ENCODE measurements around the gene TMPRSS6.

The TMPRSS6 gene

DNA sequence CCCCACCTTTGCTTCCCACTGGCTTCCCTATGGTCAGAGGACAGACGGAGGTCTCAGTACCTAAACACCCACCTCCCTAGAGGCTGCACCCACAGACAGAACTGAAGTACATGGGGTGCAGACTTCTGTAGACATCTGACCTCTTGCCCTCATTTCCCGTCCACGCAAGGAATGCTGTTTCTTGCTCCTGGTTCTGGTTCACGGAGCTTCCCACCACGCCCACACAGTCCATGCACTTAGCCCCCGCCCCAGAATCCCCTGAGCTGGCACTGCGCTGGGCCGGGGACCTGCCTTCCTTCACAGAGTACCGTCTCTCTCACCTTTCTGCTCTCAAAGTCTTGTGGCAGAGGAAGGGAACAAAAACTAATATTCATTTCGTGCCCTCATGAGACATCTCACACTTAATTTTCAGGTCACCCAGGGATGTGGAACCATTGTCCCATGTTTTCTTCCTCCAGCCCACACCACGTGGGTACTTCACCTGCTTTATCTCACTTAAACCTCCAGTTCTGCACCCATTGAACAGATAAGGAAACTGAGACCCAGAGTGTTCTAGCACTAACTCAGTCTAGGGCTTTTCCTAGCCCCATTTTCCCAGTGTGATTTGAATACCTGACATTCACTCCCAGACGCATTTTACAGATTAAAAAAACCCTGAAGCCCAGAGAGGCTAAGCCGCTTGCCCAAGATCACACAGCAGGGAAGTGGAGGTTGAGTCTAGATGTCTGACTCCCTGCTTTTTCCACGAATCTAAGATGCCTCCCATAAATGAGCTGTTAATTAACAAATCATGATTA lies 5.7 kb downstream of the TMPRSS6 start:
- TF ChIP-seq, protein P1, sequence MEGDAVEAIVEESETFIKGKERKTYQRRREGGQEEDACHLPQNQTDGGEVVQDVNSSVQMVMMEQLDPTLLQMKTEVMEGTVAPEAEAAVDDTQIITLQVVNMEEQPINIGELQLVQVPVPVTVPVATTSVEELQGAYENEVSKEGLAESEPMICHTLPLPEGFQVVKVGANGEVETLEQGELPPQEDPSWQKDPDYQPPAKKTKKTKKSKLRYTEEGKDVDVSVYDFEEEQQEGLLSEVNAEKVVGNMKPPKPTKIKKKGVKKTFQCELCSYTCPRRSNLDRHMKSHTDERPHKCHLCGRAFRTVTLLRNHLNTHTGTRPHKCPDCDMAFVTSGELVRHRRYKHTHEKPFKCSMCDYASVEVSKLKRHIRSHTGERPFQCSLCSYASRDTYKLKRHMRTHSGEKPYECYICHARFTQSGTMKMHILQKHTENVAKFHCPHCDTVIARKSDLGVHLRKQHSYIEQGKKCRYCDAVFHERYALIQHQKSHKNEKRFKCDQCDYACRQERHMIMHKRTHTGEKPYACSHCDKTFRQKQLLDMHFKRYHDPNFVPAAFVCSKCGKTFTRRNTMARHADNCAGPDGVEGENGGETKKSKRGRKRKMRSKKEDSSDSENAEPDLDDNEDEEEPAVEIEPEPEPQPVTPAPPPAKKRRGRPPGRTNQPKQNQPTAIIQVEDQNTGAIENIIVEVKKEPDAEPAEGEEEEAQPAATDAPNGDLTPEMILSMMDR (IDR thresholded peaks at IDR 0.05), result no peak
- Histone ChIP-seq H3K4me3 (ENCODE audit: low read depth in 1 of 2, low read length in 1 of 2) (no peak overlapping the region), H3K36me3 (no peaks in the 10 kb centered on the region), H3K27me3 (peaks cover 34% of the 10 kb centered on the region), H3K27ac (no peak overlapping the region), H3K4me1 (ENCODE audit: control insufficient read depth in 1 of 2, insufficient read depth in 1 of 2, low read depth in 1 of 2, low read length in 1 of 2) (no peaks in the 10 kb centered on the region), H3K9me3 (no peaks in the 10 kb centered on the region)

DNA sequence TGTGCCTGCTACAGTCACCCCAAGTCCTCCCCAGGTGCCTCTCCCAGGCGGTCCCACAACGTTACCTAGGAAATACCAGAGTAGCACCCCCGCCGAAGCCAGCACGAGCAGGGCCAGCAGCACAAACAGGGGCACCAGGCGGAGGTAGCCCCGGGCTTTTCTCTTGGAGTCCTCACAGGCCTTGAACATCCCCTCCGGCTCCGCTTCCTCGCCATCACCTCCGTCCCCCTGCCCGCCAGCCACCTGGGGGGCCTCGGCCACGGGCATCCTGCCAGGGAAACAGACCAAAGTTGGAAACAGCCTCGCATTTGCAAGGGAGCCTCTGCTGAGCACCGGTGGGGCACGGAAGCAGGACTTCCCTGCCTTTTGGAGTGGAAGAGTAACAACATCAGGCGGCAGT lies 6.4 kb downstream of the TMPRSS6 start:
- Histone ChIP-seq H3K27ac (no peak overlapping the region), H3K4me1 (ENCODE audit: control insufficient read depth in 1 of 2, insufficient read depth in 1 of 2, low read depth in 1 of 2, low read length in 1 of 2) (no peaks in the 10 kb centered on the region), H3K36me3 (no peaks in the 10 kb centered on the region), H3K9me3 (no peaks in the 10 kb centered on the region), H3K27me3 (peaks cover 41% of the 10 kb centered on the region), H3K4me3 (ENCODE audit: low read depth in 1 of 2, low read length in 1 of 2) (no peak overlapping the region)
- TF ChIP-seq, protein P1 (IDR thresholded peaks at IDR 0.05), result no peak

DNA sequence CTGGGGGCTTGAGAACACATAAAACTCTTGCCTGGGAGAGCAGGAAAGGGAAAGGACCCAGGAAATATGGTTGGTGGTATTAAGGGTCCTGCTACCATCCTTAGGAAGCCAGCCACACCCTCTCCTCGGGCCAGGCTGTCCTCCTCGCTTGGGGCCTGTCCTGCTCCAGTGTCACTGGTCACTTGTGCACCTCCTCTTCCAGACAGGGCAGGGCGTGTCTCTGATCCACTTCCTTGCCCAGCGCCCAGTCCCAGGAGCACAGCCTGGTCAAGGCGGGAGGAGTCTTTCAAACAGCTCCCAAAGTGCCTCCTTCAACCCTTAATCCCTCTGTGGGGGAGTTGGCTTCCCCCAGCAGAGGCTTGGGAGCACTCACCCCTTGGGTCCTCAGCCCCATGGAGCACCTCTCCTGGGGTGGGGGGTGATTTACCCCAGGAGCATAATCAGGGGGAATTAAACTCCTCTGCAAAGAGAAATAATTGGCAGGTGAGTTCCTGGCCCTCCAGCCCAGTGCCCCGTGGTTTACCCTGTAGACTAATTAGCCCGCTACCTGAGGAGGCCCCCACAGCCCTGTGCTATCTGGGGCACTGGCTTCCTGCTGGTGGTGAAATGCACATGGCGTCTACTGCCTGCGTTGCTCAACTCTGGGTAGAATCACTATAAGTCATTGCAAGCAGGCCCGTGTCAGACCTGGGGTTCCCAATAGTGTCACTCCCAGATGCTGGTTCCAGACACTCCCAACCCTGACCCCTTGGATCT lies 8.0 kb downstream of the TMPRSS6 start:
- peaks cover 55% of the 10 kb centered on the region for H3K27me3 ChIP-seq
- H3K9me3 ChIP-seq, result no peaks in the 10 kb centered on the region
- no peak overlapping the region for H3K4me3 ChIP-seq (ENCODE audit: low read depth in 1 of 2, low read length in 1 of 2)
- H3K36me3 ChIP-seq, result no peaks in the 10 kb centered on the region
- TF ChIP-seq, protein P1 (IDR thresholded peaks at IDR 0.05), result no peak
- H3K4me1 ChIP-seq (ENCODE audit: control insufficient read depth in 1 of 2, insufficient read depth in 1 of 2, low read depth in 1 of 2, low read length in 1 of 2), result no peaks in the 10 kb centered on the region
- H3K27ac ChIP-seq, result no peak overlapping the region

DNA sequence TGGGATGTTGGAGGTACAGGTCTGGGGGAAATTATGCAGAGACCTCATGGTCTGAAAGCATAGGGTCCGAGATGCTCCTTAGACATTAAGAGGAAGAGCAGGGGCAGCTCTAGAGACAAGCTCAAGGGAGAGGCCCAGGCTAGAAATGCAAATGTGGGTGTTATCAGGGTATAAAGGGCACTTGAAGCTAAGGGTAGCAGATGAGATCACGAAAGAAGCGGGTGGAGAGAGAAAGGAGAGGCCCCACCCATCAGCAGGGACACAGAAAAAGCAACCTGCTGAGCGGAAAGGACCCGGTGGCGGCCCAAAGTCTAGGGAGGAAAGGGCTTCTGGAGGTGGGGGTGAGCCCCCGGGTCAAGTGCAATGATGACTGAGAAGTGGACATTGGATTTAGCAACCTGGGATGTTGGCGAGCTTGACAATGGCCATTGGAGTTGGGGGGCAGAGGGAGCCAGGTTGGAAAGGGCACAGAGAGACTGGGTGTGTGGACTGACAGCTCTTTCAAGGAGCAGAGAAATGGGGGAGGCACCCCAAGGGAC lies 8.9 kb downstream of the TMPRSS6 start:
- no peaks in the 10 kb centered on the region for H3K4me1 ChIP-seq (ENCODE audit: control insufficient read depth in 1 of 2, insufficient read depth in 1 of 2, low read depth in 1 of 2, low read length in 1 of 2)
- H3K36me3 ChIP-seq, result no peaks in the 10 kb centered on the region
- no peaks in the 10 kb centered on the region for H3K9me3 ChIP-seq
- H3K4me3 ChIP-seq (ENCODE audit: low read depth in 1 of 2, low read length in 1 of 2), result no peak overlapping the region
- H3K27me3 ChIP-seq, result peaks cover 63% of the 10 kb centered on the region
- TF ChIP-seq, protein P1 (IDR thresholded peaks at IDR 0.05), result no peak
- no peak overlapping the region for H3K27ac ChIP-seq

DNA sequence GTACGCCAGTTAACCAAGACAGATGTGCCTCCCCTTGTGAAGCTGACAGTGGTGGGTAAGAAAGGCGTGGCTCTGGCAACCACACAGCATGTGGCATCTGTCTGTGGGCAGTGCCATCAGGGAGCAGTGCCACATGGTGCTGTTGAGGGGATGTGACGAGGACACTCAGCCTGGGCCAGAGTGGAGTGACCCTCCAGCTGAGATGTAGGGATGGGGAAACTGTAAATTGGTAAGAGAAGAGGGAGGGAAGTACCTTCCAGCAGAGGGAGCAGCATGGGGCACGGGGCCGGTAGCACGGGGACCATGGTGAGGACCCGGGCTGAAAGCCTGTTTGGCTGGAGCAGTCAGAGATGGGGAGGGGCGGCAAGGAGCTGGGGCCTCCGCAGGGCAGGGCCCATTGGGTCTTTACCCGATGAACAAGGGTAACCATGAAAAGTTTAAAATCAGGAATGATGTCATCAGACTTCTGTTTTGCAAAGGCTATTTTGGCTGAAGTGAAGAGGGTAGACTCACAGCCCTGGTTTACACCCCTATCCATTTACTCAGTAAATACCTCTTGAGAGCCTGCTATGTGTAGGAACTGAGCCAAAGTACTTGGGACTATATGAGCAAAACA lies 10.4 kb downstream of the TMPRSS6 start:
- Histone ChIP-seq H3K4me3 (ENCODE audit: low read depth in 1 of 2, low read length in 1 of 2) (no peak overlapping the region), H3K4me1 (ENCODE audit: control insufficient read depth in 1 of 2, insufficient read depth in 1 of 2, low read depth in 1 of 2, low read length in 1 of 2) (no peaks in the 10 kb centered on the region), H3K9me3 (no peaks in the 10 kb centered on the region), H3K27me3 (peaks cover 70% of the 10 kb centered on the region), H3K36me3 (no peaks in the 10 kb centered on the region), H3K27ac (no peak overlapping the region)
- TF ChIP-seq, protein P1 (IDR thresholded peaks at IDR 0.05), result no peak
